Stimulated activated CD4-positive, alpha-beta T cell treated with anti-CD3 and anti-CD28 coated beads, Interleukin-4, amount 100 ng/mL, for 24 hours (primary cell): ENCODE data around the gene PNPLA5.

Experiments
- DNase-seq: peaks from one replicate; pipeline ENCODE4 v3.0.0-alpha.2; 2020

PNPLA5 gene

DNA sequence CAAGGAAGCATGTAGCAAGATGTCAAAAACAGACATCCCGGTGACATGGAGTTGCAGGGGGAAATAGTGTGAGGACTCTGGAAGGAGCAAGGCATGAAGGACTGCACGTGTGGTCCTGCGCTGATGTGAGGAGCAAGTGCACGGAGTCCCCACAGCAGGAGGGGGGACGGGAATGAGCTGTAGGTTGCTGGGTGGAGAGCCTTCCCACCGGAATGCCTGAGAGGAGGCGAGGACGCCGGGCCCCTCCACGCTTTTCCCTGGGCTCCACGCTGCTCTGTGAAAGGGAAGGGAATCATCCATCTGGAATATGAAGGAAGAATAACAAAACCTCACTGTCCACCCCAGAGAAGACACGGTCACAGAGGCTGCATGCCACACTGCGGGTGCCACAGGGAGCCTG is 56.1 kb downstream of the PNPLA5 start:
- no peak for DNase-seq

DNA sequence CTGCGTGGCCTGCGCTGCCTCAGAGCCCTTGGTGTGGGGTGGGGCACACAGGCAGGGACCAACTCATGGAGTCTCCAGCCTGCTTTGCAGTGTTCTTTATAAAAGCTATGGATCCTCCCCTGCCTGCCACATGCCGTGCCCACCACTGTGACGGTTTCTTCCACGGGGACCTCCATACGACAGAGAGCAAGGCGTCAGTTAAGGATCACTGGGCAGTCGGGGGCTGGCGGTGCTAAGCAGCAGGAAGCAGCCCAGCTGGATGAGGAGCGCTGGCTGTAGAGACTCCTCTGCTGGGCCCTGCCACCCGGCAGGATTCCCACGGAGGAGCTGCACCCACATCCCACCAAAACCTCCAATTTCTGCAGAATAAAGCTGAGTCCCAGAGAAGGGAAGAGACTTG is 56.6 kb downstream of the PNPLA5 start:
- no peak for DNase-seq

DNA sequence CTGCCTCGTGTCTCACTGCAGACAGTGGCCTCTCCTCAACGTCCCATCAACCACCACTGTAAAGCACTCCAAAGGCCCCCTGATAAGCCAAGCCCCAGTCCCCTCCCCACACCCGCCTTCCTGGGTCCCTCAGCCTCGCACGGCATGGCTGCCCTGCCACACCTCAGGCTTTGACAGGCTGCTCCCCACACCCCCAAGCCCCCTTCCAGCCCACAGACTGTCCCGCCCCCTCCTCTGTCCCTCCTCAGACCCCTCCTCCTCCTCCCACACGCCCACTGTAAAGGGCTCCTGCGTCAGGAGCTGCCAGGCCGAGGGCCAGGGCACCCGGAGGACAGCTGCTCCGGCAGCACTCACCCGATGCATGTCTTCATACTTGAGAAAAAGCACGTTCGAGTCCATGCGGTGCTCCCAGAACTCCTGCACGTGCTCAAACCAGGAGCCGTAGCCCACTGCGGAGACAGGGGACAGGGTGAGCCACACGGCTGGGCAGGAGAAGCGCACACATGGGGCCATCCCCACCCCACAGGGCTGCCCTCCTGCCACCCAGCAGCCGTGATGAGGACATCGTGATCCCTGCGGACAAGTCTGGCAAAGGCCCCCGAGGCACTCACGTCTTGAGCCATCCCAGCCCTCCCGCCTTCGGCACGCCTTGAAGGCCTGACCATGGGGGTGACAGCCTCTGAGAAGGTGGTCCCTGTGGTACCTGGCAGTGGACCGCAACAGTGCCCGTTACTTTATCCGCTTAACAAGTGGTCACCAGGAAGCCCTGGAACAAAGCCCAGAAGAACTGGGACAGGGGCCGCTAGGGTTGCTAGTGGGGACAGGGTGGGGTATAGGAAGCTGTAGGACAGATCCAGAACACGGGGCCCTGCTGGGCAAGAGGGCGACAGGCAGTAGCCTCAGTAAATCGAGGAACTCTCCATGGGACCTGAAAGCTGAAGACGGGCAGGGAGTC is 58.2 kb downstream of the PNPLA5 start:
- no peak for DNase-seq

DNA sequence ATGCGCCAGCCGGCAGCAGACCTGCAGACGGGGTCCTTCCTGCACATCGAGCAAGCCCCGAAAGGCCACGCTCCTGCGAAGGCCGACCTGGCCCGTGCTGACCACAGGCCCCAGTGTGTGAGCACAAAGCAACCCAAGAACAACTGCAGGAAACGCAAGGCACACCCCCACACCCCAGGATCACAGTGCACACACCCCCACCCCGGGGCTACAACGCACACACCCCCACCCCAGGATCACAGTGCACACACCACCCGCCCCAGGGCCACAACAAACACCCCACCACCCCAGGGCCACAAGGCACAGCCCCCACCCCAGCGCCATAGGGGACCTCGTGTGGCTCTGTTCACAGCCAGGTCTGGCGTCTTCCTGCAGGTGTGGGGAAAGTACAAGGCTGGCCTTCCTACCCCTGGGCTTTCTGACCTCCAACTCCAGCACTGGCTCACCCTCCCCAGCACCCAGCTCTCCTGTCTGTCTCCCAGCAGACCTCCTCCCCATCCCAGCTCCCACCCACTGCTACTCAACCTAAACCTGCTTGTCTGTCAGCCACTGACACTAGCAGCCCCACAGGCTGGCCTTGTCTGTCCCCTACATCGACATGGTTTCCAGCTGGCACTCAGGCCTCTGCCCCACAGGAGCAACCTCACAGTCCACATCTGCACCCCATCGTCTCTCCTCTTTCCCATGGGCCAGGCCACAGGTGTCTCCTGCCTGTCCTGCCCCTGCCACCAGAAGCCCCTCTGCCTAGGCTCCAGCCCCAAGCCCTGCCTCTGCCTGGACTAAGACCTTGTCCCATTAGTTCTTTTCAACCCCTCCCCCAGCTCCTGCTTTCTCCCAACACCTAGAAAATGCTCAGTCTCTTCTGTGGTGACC is 59.2 kb downstream of the PNPLA5 start:
- no peak for DNase-seq

DNA sequence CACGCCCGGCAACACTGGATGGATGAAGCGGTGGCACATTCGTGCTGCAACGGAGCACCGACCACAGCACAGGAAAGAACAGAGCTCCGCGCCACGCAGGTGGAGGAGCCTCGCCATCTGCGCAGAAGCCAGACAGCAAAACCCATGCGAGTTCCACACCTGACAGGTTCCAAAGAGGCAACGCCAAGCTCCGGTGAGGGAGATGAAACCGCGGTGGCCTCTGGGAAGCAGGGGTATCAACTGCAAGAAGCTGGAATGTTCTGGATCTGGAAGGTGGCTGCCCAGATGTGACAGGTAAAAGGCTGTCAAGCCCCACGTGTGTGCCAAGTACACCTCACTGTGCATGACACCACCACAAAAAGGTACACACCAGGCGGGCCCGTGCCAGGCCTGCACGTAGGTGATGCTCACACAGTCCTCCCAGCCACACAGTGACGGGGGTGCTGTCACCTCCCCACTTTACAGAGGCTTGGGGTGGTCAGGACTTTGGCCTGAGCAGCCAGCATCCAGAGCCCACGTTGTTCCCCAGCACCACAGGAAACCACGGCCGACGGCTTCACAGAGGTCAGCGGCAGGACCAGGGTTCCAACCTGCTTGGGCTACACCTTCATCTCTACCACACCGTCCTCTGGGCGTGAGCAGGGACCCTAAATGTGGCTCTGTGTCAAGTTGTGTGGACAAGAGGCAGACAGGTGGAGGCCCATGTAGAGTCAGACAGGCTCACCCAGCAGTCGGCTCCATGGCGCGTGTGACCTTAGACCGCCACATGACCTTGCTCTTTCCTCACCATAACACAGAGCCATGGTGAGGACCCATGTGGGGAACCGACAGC is 60.0 kb downstream of the PNPLA5 start:
- DNase-seq, result no peak

DNA sequence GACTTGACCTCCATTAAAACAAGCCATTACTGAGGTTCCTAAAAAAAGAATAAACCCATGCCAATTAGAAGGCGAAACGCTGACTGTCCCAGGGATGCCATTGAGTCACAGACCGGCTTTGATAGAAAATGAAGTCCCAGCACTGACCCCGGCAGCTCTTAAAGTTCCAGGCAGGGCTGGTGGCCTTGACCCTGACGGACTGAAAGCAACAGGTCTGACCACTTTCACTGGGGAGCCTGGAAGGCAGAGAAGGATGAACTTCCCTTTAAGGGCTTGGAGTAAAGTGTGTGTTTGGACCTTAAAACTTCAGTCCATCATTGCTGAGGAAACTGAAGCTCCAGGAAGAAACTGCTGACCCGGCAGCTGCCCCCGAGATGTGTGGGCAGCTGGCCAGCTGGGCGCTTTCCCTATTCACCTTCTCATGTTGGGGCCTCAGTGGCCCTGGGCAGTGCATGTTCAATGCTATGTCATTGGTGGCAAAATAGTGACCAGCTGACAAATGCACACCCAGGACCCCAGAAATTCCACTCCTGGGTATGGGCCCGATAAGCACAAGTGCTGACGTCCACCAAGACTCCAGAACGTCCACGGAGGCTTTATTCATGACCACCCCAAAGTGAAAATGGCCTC is 60.8 kb downstream of the PNPLA5 start:
- no peak for DNase-seq

DNA sequence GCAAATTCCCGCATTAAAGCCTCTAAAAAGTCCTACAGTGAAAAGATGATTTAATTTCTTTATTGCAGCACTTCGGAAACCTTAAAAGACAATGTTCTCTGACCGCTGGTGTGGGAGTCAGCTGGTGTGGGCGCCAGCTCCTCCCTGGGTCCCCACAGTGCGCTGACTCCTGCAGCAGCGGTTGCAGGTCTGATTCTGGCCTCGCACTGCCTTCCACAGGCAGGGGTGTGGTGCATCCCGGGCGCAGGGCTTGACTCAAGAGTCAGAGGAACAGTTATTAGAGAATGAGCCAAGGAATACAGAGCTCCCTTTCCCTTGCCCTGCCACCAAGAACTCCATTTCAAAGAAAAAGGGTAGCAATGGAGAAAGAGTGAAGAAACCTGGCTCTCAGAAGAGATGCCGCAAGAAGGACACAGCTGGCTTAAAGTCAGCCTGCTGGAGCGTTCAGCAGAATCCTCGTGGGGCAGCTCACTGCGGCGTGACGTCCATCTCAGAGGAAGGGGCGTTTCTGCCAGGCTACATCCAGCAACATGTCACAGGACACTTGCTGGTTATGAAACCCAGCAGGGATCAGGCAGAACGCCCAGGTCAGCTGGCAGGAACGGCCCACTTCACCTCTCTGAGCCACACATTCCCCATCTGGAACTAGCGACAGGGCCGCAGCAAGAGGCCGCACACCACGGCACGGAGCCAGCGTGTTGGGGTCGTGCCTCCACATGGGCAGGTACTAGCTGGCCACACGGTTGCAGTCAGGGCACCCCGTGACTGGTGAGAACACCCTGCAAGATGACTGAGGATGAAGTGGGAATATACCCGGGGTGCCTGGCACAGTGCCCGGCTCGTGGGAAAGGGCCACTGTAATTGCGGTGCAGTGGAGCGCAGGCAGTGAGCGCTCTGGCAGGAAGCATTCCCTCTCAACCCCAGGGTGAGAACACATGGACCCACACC is 61.6 kb downstream of the PNPLA5 start:
- no peak for DNase-seq
